ENCODE data around the gene KCND3. TPM values are rescaled to one million over a fixed set of nuclear protein-coding genes. Genes with fewer than 3 reads are reported as not detected.

KCND3 gene
- total and polyA plus RNA-seq, 2 experiments from 2014 or later: 0.10 to 0.18 TPM

GRCh38 chr1:111847466-111847865 is 142.0 kb downstream of the KCND3 start:
- Mint-ChIP-seq H3K4me1 (peaks cover 20% of the 10 kb centered on the region), H3K4me3 (no peak overlapping the region), H3K36me3 (ENCODE audit: low read depth) (no peaks in the 10 kb centered on the region; the same call in 2 of the 3 replicates), H3K27me3 (ENCODE audit: insufficient read depth, low read depth, poor library complexity) (peaks cover 9% of the 10 kb centered on the region), H3K27ac (no peak overlapping the region), H3K9me3 (no peaks in the 10 kb centered on the region)
- H3K4me1 ChIP-seq (ENCODE audit: insufficient read depth): peaks cover 14% of the 10 kb centered on the region; the same call in 1 of the 2 replicates
- H4K20me1 ChIP-seq (replicated peaks; ENCODE audit: insufficient read depth): no peaks in the 10 kb centered on the region
- H3K79me2 ChIP-seq (replicated peaks; ENCODE audit: insufficient read depth): no peaks in the 10 kb centered on the region
- H3K27me3 ChIP-seq (ENCODE audit: insufficient read depth): no peaks in the 10 kb centered on the region
- no peaks in the 10 kb centered on the region for H3K36me3 ChIP-seq (ENCODE audit: insufficient read depth)
- DNase-seq (ENCODE audit: low spot score) (no peak), ATAC-seq (no peak)
- H2AFZ ChIP-seq: no peak overlapping the region
- H3F3A ChIP-seq (replicated peaks; ENCODE audit: low read depth): no peaks in the 10 kb centered on the region
- H3K9me2 ChIP-seq (ENCODE audit: insufficient read depth): 0 out of 2 replicates have a peak, but pooled peaks cover 4% of the 10 kb centered on the region
- no peak for TF ChIP-seq EZH2phosphoT487 (IDR thresholded peaks at IDR 0.05; ENCODE audit: unreplicated experiment)
- no peak for TF ChIP-seq JUNB (IDR thresholded peaks at IDR 0.05; ENCODE audit: unreplicated experiment)
- TF ChIP-seq CREB1 (CRISPR knock-in tag; IDR thresholded peaks at IDR 0.05; ENCODE audit: low read depth): no peak
- no peak for TF ChIP-seq STAT1 (IDR thresholded peaks at IDR 0.05; ENCODE audit: unreplicated experiment)
- no peak for TF ChIP-seq ZNF331 (CRISPR knock-in tag; IDR thresholded peaks at IDR 0.05; ENCODE audit: low read depth)
- TF ChIP-seq EZH2 (IDR thresholded peaks at IDR 0.05; ENCODE audit: low read depth, unreplicated experiment): no peak
- no peak for TF ChIP-seq CTCF (conservative IDR thresholded peaks at IDR 0.05; ENCODE audit: low read depth in 2 of 2)
- no peak for TF ChIP-seq NANOG (IDR thresholded peaks at IDR 0.05; ENCODE audit: borderline replicate concordance)
- TF ChIP-seq REST (IDR thresholded peaks at IDR 0.05; ENCODE audit: unreplicated experiment): no peak
- no peak for TF ChIP-seq ZNF462 (CRISPR knock-in tag; IDR thresholded peaks at IDR 0.05)
- TF ChIP-seq ETS1 (IDR thresholded peaks at IDR 0.05): no peak
- TF ChIP-seq ZNF114 (CRISPR knock-in tag; IDR thresholded peaks at IDR 0.05): no peak
- no peak for TF ChIP-seq POLR2AphosphoS5 (IDR thresholded peaks at IDR 0.05; ENCODE audit: low read depth)
- H3K4me3 ChIP-seq: no peak overlapping the region
- H3K27ac ChIP-seq (ENCODE audit: low read depth): no peak overlapping the region
- no peak overlapping the region for H3K4me2 ChIP-seq
